ENCODE measurements around the gene TAF1B.

Gene TAF1B

GRCh38 chr2:9836517-9836916 lies 6.8 kb upstream of the TAF1B start:
- H3K9me3 ChIP-seq (ENCODE audit: insufficient read depth, low read depth, low read length) = no peaks in the 10 kb centered on the region
- H3K27ac ChIP-seq (ENCODE audit: low read depth, low read length) = no peak overlapping the region
- H3K36me3 ChIP-seq (ENCODE audit: insufficient read depth, low read length) = no peaks in the 10 kb centered on the region
- no peak overlapping the region for H3K9ac ChIP-seq (ENCODE audit: low read depth, low read length)
- no peaks in the 10 kb centered on the region for H3K27me3 ChIP-seq (ENCODE audit: insufficient read depth, low read length)
- H3K4me1 ChIP-seq (ENCODE audit: insufficient read depth, low read length) = peaks cover 6% of the 10 kb centered on the region; the same call in 1 of the 2 replicates
- 100% methylated on average over 3 of the region's 3 CpGs for WGBS
- H3K4me3 ChIP-seq (ENCODE audit: low read length) = no peak overlapping the region

- Histone ChIP-seq H3K4me1 (ENCODE audit: insufficient read depth, low read length) (no peaks in the 10 kb centered on the region), H3K27me3 (ENCODE audit: insufficient read depth, low read length) (no peaks in the 10 kb centered on the region), H3K4me3 (ENCODE audit: low read length) (no peak overlapping the region), H3K36me3 (ENCODE audit: insufficient read depth, low read length) (no peaks in the 10 kb centered on the region), H3K9ac (ENCODE audit: low read depth, low read length) (no peak overlapping the region), H3K27ac (ENCODE audit: low read depth, low read length) (no peak overlapping the region), H3K9me3 (ENCODE audit: insufficient read depth, low read depth, low read length) (no peaks in the 10 kb centered on the region)
- WGBS = 100% methylated on average over 4 of the region's 4 CpGs
Measured at GRCh38 chr2:9837451-9837850, 5.8 kb upstream of the TAF1B start.

- H3K27me3 ChIP-seq (ENCODE audit: insufficient read depth, low read length) = no peaks in the 10 kb centered on the region
- H3K4me3 ChIP-seq (ENCODE audit: low read length) = no peak overlapping the region
- H3K9ac ChIP-seq (ENCODE audit: low read depth, low read length) = no peak overlapping the region
- no peaks in the 10 kb centered on the region for H3K9me3 ChIP-seq (ENCODE audit: insufficient read depth, low read depth, low read length)
- no peaks in the 10 kb centered on the region for H3K4me1 ChIP-seq (ENCODE audit: insufficient read depth, low read length)
- no peak overlapping the region for H3K27ac ChIP-seq (ENCODE audit: low read depth, low read length)
- H3K36me3 ChIP-seq (ENCODE audit: insufficient read depth, low read length) = no peaks in the 10 kb centered on the region
Measured at GRCh38 chr2:9838391-9838790, 4.9 kb upstream of the TAF1B start.

GRCh38 chr2:9842487-9843228 lies 616 bp upstream of the TAF1B start:
- peaks cover 26% of the 10 kb centered on the region for H3K36me3 ChIP-seq (ENCODE audit: insufficient read depth, low read length)
- WGBS = 28% methylated on average over 21 of the region's 21 CpGs
- H3K9me3 ChIP-seq (ENCODE audit: insufficient read depth, low read depth, low read length) = no peaks in the 10 kb centered on the region
- peak overlapping the region; percentile 90 for H3K9ac ChIP-seq (ENCODE audit: low read depth, low read length)
- H3K27ac ChIP-seq (ENCODE audit: low read depth, low read length) = peak overlapping the region; percentile 93
- H3K4me1 ChIP-seq (ENCODE audit: insufficient read depth, low read length) = peaks cover 6% of the 10 kb centered on the region; the same call in 1 of the 2 replicates
- H3K4me3 ChIP-seq (ENCODE audit: low read length) = peak overlapping the region; percentile 69
- no peaks in the 10 kb centered on the region for H3K27me3 ChIP-seq (ENCODE audit: insufficient read depth, low read length)

- Histone ChIP-seq H3K27ac (ENCODE audit: low read depth, low read length) (peak overlapping the region; percentile 93), H3K4me1 (ENCODE audit: insufficient read depth, low read length) (peaks cover 6% of the 10 kb centered on the region; the same call in 1 of the 2 replicates), H3K9ac (ENCODE audit: low read depth, low read length) (peak overlapping the region; percentile 90), H3K4me3 (ENCODE audit: low read length) (peak overlapping the region; percentile 69), H3K36me3 (ENCODE audit: insufficient read depth, low read length) (peaks cover 35% of the 10 kb centered on the region), H3K9me3 (ENCODE audit: insufficient read depth, low read depth, low read length) (no peaks in the 10 kb centered on the region), H3K27me3 (ENCODE audit: insufficient read depth, low read length) (no peaks in the 10 kb centered on the region)
- WGBS = 37% methylated on average over 15 of the region's 15 CpGs
Measured at GRCh38 chr2:9844036-9844483, 786 bp downstream of the TAF1B start.

GRCh38 chr2:9844576-9844975 lies 1.3 kb downstream of the TAF1B start:
- 93% methylated on average over 5 of the region's 5 CpGs for WGBS
- peaks cover 6% of the 10 kb centered on the region; the same call in 1 of the 2 replicates for H3K4me1 ChIP-seq (ENCODE audit: insufficient read depth, low read length)
- H3K27ac ChIP-seq (ENCODE audit: low read depth, low read length) = no peak overlapping the region
- no peaks in the 10 kb centered on the region for H3K9me3 ChIP-seq (ENCODE audit: insufficient read depth, low read depth, low read length)
- no peaks in the 10 kb centered on the region for H3K27me3 ChIP-seq (ENCODE audit: insufficient read depth, low read length)
- H3K9ac ChIP-seq (ENCODE audit: low read depth, low read length) = peak overlapping the region; percentile 90; the same call in 1 of the 2 replicates
- H3K4me3 ChIP-seq (ENCODE audit: low read length) = peak overlapping the region; percentile 69
- peaks cover 40% of the 10 kb centered on the region for H3K36me3 ChIP-seq (ENCODE audit: insufficient read depth, low read length)

GRCh38 chr2:9846554-9846953 lies 3.3 kb downstream of the TAF1B start:
- Histone ChIP-seq H3K36me3 (ENCODE audit: insufficient read depth, low read length) (peaks cover 60% of the 10 kb centered on the region), H3K27ac (ENCODE audit: low read depth, low read length) (no peak overlapping the region), H3K9ac (ENCODE audit: low read depth, low read length) (no peak overlapping the region), H3K9me3 (ENCODE audit: insufficient read depth, low read depth, low read length) (no peaks in the 10 kb centered on the region), H3K4me1 (ENCODE audit: insufficient read depth, low read length) (peaks cover 6% of the 10 kb centered on the region; the same call in 1 of the 2 replicates), H3K4me3 (ENCODE audit: low read length) (no peak overlapping the region), H3K27me3 (ENCODE audit: insufficient read depth, low read length) (no peaks in the 10 kb centered on the region)

- no peak overlapping the region for H3K4me3 ChIP-seq (ENCODE audit: low read length)
- peaks cover 6% of the 10 kb centered on the region; the same call in 1 of the 2 replicates for H3K4me1 ChIP-seq (ENCODE audit: insufficient read depth, low read length)
- peaks cover 65% of the 10 kb centered on the region for H3K36me3 ChIP-seq (ENCODE audit: insufficient read depth, low read length)
- H3K9ac ChIP-seq (ENCODE audit: low read depth, low read length) = no peak overlapping the region
- no peaks in the 10 kb centered on the region for H3K9me3 ChIP-seq (ENCODE audit: insufficient read depth, low read depth, low read length)
- 92% methylated on average over 4 of the region's 4 CpGs for WGBS
- H3K27me3 ChIP-seq (ENCODE audit: insufficient read depth, low read length) = no peaks in the 10 kb centered on the region
- no peak overlapping the region for H3K27ac ChIP-seq (ENCODE audit: low read depth, low read length)
Measured at GRCh38 chr2:9847140-9847539, 3.9 kb downstream of the TAF1B start.

GRCh38 chr2:9852881-9853280 lies 9.6 kb downstream of the TAF1B start:
- H3K4me1 ChIP-seq (ENCODE audit: insufficient read depth, low read length) = no peaks in the 10 kb centered on the region
- no peak overlapping the region for H3K4me3 ChIP-seq (ENCODE audit: low read length)
- peaks cover 33% of the 10 kb centered on the region for H3K9me3 ChIP-seq (ENCODE audit: insufficient read depth, low read depth, low read length)
- no peak overlapping the region for H3K9ac ChIP-seq (ENCODE audit: low read depth, low read length)
- WGBS = 98% methylated on average over 2 of the region's 2 CpGs
- peaks cover 94% of the 10 kb centered on the region for H3K36me3 ChIP-seq (ENCODE audit: insufficient read depth, low read length)
- H3K27ac ChIP-seq (ENCODE audit: low read depth, low read length) = no peak overlapping the region
- no peaks in the 10 kb centered on the region for H3K27me3 ChIP-seq (ENCODE audit: insufficient read depth, low read length)

- H3K4me3 ChIP-seq (ENCODE audit: low read length) = no peak overlapping the region
- H3K36me3 ChIP-seq (ENCODE audit: insufficient read depth, low read length) = peaks cover 85% of the 10 kb centered on the region
- peaks cover 74% of the 10 kb centered on the region for H3K9me3 ChIP-seq (ENCODE audit: insufficient read depth, low read depth, low read length)
- H3K27ac ChIP-seq (ENCODE audit: low read depth, low read length) = no peak overlapping the region
- no peaks in the 10 kb centered on the region for H3K4me1 ChIP-seq (ENCODE audit: insufficient read depth, low read length)
- 96% methylated on average over 7 of the region's 7 CpGs for WGBS
- no peaks in the 10 kb centered on the region for H3K27me3 ChIP-seq (ENCODE audit: insufficient read depth, low read length)
- no peak overlapping the region for H3K9ac ChIP-seq (ENCODE audit: low read depth, low read length)
Measured at GRCh38 chr2:9857814-9858729, 14.8 kb downstream of the TAF1B start.

GRCh38 chr2:9858730-9859068 lies 15.4 kb downstream of the TAF1B start:
- Histone ChIP-seq H3K36me3 (ENCODE audit: insufficient read depth, low read length) (peaks cover 79% of the 10 kb centered on the region), H3K4me3 (ENCODE audit: low read length) (no peak overlapping the region), H3K9me3 (ENCODE audit: insufficient read depth, low read depth, low read length) (peaks cover 74% of the 10 kb centered on the region), H3K4me1 (ENCODE audit: insufficient read depth, low read length) (no peaks in the 10 kb centered on the region), H3K9ac (ENCODE audit: low read depth, low read length) (no peak overlapping the region), H3K27ac (ENCODE audit: low read depth, low read length) (no peak overlapping the region), H3K27me3 (ENCODE audit: insufficient read depth, low read length) (no peaks in the 10 kb centered on the region)
- WGBS = 93% methylated on average over 5 of the region's 5 CpGs

Measured in HUES64 (cell line).